AG08395 (cell line): ENCODE data around the gene SRCAP.

Experiments used
- DNase-seq: peaks from one replicate; pipeline ENCODE4 v3.0.0; 2012; ENCODE audit warnings: mixed read lengths, low spot score

SRCAP gene

GRCh38 chr16:30737794-30738648 is 39.0 kb downstream of the SRCAP start:
- no peak for DNase-seq

GRCh38 chr16:30738984-30739951 is 40.3 kb downstream of the SRCAP start:
- no peak for DNase-seq

GRCh38 chr16:30740364-30741251 is 41.6 kb downstream of the SRCAP start:
- peak; percentile 96 for DNase-seq

GRCh38 chr16:30741461-30741914 is 42.5 kb downstream of the SRCAP start:
- DNase-seq: peak; percentile 87

- DNase-seq: no peak
Measured at GRCh38 chr16:30743716-30744115, 44.7 kb downstream of the SRCAP start.

GRCh38 chr16:30744183-30744582 is 45.2 kb downstream of the SRCAP start:
- DNase-seq: no peak

GRCh38 chr16:30745082-30745481 is 46.1 kb downstream of the SRCAP start:
- no peak for DNase-seq

GRCh38 chr16:30746638-30747175 is 47.7 kb downstream of the SRCAP start:
- no peak for DNase-seq

GRCh38 chr16:30747331-30747730 is 48.4 kb downstream of the SRCAP start:
- DNase-seq: peak; percentile 45

GRCh38 chr16:30747799-30748633 is 49.0 kb downstream of the SRCAP start, which contains the start of gene PHKG2:
TSS of gene PHKG2 (plus strand) at chr16:30748425. CDS start at chr16:30748821, 396 bp downstream.
- peak; percentile 99 for DNase-seq

- peak; percentile 55 for DNase-seq
Measured at GRCh38 chr16:30748634-30749445, 49.9 kb downstream of the SRCAP start.

- DNase-seq: no peak
Measured at GRCh38 chr16:30750201-30750600, 51.2 kb downstream of the SRCAP start.

- DNase-seq: no peak
Measured at GRCh38 chr16:30750876-30751465, 52.0 kb downstream of the SRCAP start.

- no peak for DNase-seq
Measured at GRCh38 chr16:30753596-30753995, 54.6 kb downstream of the SRCAP start.

GRCh38 chr16:30755955-30756780 is 57.2 kb downstream of the SRCAP start:
- no peak for DNase-seq

GRCh38 chr16:30756781-30757100 is 57.8 kb downstream of the SRCAP start:
- DNase-seq: no peak

GRCh38 chr16:30757316-30757715 is 58.3 kb downstream of the SRCAP start:
- DNase-seq: no peak

GRCh38 chr16:30758988-30759491 is 60.1 kb downstream of the SRCAP start:
- DNase-seq: no peak
